KMS-11 (cell line): ENCODE results near the gene CAMK2D.

Source experiments
- H2AFZ ChIP-seq: fragments of 200-600 bp; sonication (generic); 2 replicates; pipeline ENCODE4 v1.6.1; 2016; ENCODE audit warnings: antibody characterized with exemption, mixed run types, low read depth
- H3K27ac ChIP-seq: fragments of 200-600 bp; sonication (generic); 2 replicates; pipeline ENCODE4 v1.6.1; 2016; ENCODE audit warnings: mild to moderate bottlenecking, mixed run types
- H3K27me3 ChIP-seq: fragments of 200-600 bp; sonication (generic); 2 replicates; pipeline ENCODE4 v1.6.1; 2017; ENCODE audit warnings: mild to moderate bottlenecking, low read depth, mixed run types, moderate library complexity; ENCODE audit not compliant: insufficient read depth
- H3K36me3 ChIP-seq: fragments of 200-600 bp; sonication (generic); 2 replicates; pipeline ENCODE4 v1.6.1; 2017; ENCODE audit warnings: mild to moderate bottlenecking, mixed run types; ENCODE audit not compliant: insufficient read depth
- H3K4me1 ChIP-seq: fragments of 200-600 bp; sonication (generic); 2 replicates; pipeline ENCODE4 v1.6.1; 2016; ENCODE audit warnings: mild to moderate bottlenecking, low read depth, mixed run types; ENCODE audit not compliant: poor library complexity, severe bottlenecking
- H3K4me2 ChIP-seq: fragments of 200-600 bp; sonication (generic); 2 replicates; pipeline ENCODE4 v1.7.0; 2016; ENCODE audit warnings: mild to moderate bottlenecking, mixed run types
- H3K4me3 ChIP-seq: fragments of 200-600 bp; sonication (generic); IDR thresholded peaks from 2 replicates; pipeline ENCODE4 v1.6.1; 2017; ENCODE audit warnings: low read depth, low read length, mixed read lengths; ENCODE audit not compliant: insufficient read depth
- H3K79me2 ChIP-seq: fragments of 200-600 bp; sonication (generic); 2 replicates; pipeline ENCODE4 v1.6.1; 2016; ENCODE audit warnings: low read depth, mixed run types; ENCODE audit not compliant: insufficient read depth
- H3K9ac ChIP-seq: fragments of 200-600 bp; sonication (generic); 2 replicates; pipeline ENCODE4 v1.6.1; 2016; ENCODE audit warnings: mild to moderate bottlenecking, mixed run types
- H4K20me1 ChIP-seq: fragments of 200-600 bp; sonication (generic); 2 replicates; pipeline ENCODE4 v1.6.1; 2016; ENCODE audit warnings: mild to moderate bottlenecking, mixed run types; ENCODE audit not compliant: insufficient read depth
- TF ChIP-seq, protein P1 (sequence below): fragments of 200-600 bp; sonication (generic); conservative IDR thresholded peaks from 2 replicates; pipeline ENCODE4 v1.6.1; 2017; ENCODE audit warnings: low read depth, mild to moderate bottlenecking, antibody characterized with exemption, low read length, moderate library complexity, mixed read lengths

The CAMK2D gene

DNA sequence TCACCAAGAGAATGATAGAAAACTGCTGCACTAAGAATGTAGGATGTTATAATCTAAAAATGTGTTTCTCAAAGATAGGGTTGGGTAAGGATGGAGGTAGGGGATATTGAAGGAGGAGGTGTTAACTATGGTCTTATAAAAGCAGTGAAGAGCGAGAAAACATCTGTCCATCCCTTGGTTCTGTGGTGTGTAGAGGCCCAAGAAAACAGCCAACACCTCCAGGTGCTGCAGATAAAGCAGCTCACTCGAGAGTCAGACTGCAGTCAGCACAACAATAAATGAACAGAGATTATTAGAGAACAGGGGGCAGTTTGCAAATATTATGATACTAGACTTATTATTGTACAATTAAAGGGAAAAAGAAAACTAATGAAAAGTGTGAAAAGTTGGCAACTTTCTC, 141.5 kb downstream of the CAMK2D start:
- no peak overlapping the region for H3K4me2 ChIP-seq
- H2AFZ ChIP-seq, result no peak overlapping the region
- H3K36me3 ChIP-seq, result no peaks in the 10 kb centered on the region
- peaks cover 19% of the 10 kb centered on the region for H3K4me1 ChIP-seq
- H3K27ac ChIP-seq, result no peak overlapping the region
- H3K9ac ChIP-seq, result no peak overlapping the region
- no peaks in the 10 kb centered on the region for H3K79me2 ChIP-seq
- H3K4me3 ChIP-seq, result no peak overlapping the region
- H4K20me1 ChIP-seq, result no peaks in the 10 kb centered on the region
- TF ChIP-seq, protein P1, sequence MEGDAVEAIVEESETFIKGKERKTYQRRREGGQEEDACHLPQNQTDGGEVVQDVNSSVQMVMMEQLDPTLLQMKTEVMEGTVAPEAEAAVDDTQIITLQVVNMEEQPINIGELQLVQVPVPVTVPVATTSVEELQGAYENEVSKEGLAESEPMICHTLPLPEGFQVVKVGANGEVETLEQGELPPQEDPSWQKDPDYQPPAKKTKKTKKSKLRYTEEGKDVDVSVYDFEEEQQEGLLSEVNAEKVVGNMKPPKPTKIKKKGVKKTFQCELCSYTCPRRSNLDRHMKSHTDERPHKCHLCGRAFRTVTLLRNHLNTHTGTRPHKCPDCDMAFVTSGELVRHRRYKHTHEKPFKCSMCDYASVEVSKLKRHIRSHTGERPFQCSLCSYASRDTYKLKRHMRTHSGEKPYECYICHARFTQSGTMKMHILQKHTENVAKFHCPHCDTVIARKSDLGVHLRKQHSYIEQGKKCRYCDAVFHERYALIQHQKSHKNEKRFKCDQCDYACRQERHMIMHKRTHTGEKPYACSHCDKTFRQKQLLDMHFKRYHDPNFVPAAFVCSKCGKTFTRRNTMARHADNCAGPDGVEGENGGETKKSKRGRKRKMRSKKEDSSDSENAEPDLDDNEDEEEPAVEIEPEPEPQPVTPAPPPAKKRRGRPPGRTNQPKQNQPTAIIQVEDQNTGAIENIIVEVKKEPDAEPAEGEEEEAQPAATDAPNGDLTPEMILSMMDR, result no peak
- no peaks in the 10 kb centered on the region for H3K27me3 ChIP-seq

- H3K4me2 ChIP-seq, result no peak overlapping the region
- H3K27me3 ChIP-seq, result no peaks in the 10 kb centered on the region
- no peak overlapping the region for H3K27ac ChIP-seq
- H3K4me3 ChIP-seq, result no peak overlapping the region
- H3K4me1 ChIP-seq, result peaks cover 19% of the 10 kb centered on the region
- H3K79me2 ChIP-seq, result no peaks in the 10 kb centered on the region
- no peak overlapping the region for H2AFZ ChIP-seq
- no peaks in the 10 kb centered on the region for H4K20me1 ChIP-seq
- no peaks in the 10 kb centered on the region for H3K36me3 ChIP-seq
- no peak overlapping the region for H3K9ac ChIP-seq
- TF ChIP-seq, protein P1, result no peak
Measured at GRCh38 chr4:113619526-113619925, 142.0 kb downstream of the CAMK2D start.

- no peak overlapping the region for H2AFZ ChIP-seq
- no peak overlapping the region for H3K4me3 ChIP-seq
- no peak overlapping the region for H3K4me2 ChIP-seq
- no peak overlapping the region for H3K9ac ChIP-seq
- no peak overlapping the region for H3K27ac ChIP-seq
- H3K36me3 ChIP-seq, result no peaks in the 10 kb centered on the region
- TF ChIP-seq, protein P1, result no peak
- H4K20me1 ChIP-seq, result no peaks in the 10 kb centered on the region
- H3K27me3 ChIP-seq, result no peaks in the 10 kb centered on the region
- H3K79me2 ChIP-seq, result no peaks in the 10 kb centered on the region
- H3K4me1 ChIP-seq, result peaks cover 19% of the 10 kb centered on the region
Measured at GRCh38 chr4:113618205-113618604, 143.3 kb downstream of the CAMK2D start.

- no peak overlapping the region for H3K4me2 ChIP-seq
- no peaks in the 10 kb centered on the region for H4K20me1 ChIP-seq
- no peak overlapping the region for H3K4me3 ChIP-seq
- TF ChIP-seq, protein P1, result no peak
- no peak overlapping the region for H2AFZ ChIP-seq
- H3K79me2 ChIP-seq, result no peaks in the 10 kb centered on the region
- peaks cover 19% of the 10 kb centered on the region for H3K4me1 ChIP-seq
- no peak overlapping the region for H3K9ac ChIP-seq
- H3K27me3 ChIP-seq, result no peaks in the 10 kb centered on the region
- no peaks in the 10 kb centered on the region for H3K36me3 ChIP-seq
- no peak overlapping the region for H3K27ac ChIP-seq
Measured at GRCh38 chr4:113617195-113617594, 144.3 kb downstream of the CAMK2D start.
